ENCODE data around the gene LLPH. TPM values are rescaled to one million over a fixed set of nuclear protein-coding genes. Genes with fewer than 3 reads are reported as not detected.

LLPH gene
- total RNA-seq, 1 experiment from 2014 or later, result 33.4 TPM

DNA sequence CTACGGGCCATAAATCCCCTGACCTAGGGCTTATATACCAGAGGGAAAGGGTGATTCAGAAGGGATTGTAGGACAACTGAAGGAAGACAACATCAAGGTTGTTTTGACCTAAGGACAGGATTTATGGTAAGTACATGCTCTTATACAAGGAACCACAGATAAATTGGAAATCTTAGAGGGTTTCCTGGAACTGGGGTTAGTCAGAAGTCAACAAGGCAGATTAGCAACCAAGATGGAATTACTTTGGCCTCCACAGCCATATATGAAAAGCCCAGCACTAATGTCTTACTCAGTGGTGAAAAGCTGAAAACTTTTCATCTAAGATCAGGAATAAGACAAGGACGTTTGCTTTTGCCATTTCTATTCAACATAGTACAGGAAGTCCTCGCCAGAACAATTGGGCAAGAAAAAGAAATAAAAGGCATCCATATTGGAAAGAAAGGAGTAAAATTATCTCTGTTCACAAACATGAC is 33.8 kb upstream of the LLPH start:
- Histone ChIP-seq H2BK120ac (ENCODE audit: low read depth, low read length, poor library complexity, severe bottlenecking) (no peak overlapping the region), H4K8ac (replicated peaks; ENCODE audit: insufficient read length, low read depth, low read length) (no peak overlapping the region), H2BK20ac (ENCODE audit: low read depth, low read length, poor library complexity, severe bottlenecking) (no peak overlapping the region), H2BK5ac (ENCODE audit: insufficient read length, low read length) (no peak overlapping the region), H3K14ac (ENCODE audit: insufficient read depth, low read length) (no peak overlapping the region), H2BK12ac (ENCODE audit: insufficient read length, low read depth, low read length) (no peak overlapping the region), H3K4me2 (ENCODE audit: insufficient read depth, insufficient read length, low read length) (no peak overlapping the region), H4K5ac (ENCODE audit: insufficient read length, low read depth, low read length) (no peak overlapping the region), H3T11ph (ENCODE audit: low read length) (no peak overlapping the region), H3K18ac (ENCODE audit: insufficient read length, low read depth, low read length) (no peak overlapping the region), H3K23ac (ENCODE audit: insufficient read length, low read depth, low read length) (no peak overlapping the region), H2BK15ac (ENCODE audit: low read depth, low read length) (no peak overlapping the region), H3K79me2 (ENCODE audit: insufficient read depth, low read length) (peaks cover 3% of the 10 kb centered on the region; the same call in 1 of the 2 replicates), H3K9me3 (ENCODE audit: control insufficient read depth, low read depth, low read length) (no peaks in the 10 kb centered on the region), H2AK5ac (ENCODE audit: insufficient read length, low read length) (no peak overlapping the region), H4K20me1 (ENCODE audit: control insufficient read depth, insufficient read depth, insufficient read length) (no peaks in the 10 kb centered on the region), H3K4me1 (ENCODE audit: insufficient read depth, low read length) (peaks cover 3% of the 10 kb centered on the region), H2AFZ (ENCODE audit: low read length) (no peak overlapping the region), H3K56ac (ENCODE audit: insufficient read length, low read depth, low read length) (no peak overlapping the region), H4K91ac (ENCODE audit: insufficient read length, low read depth, low read length) (no peak overlapping the region), H3K23me2 (ENCODE audit: insufficient read length, low read depth, low read length, poor library complexity, severe bottlenecking) (no peaks in the 10 kb centered on the region), H3K4ac (ENCODE audit: low read depth, low read length) (no peak overlapping the region), H3K27me3 (ENCODE audit: insufficient read depth, low read length) (no peaks in the 10 kb centered on the region), H3K27ac (ENCODE audit: insufficient read length, low read depth, low read length) (no peak overlapping the region), H3K9ac (ENCODE audit: extremely low read depth, insufficient read length, low read length) (no peak overlapping the region), H3K79me1 (ENCODE audit: insufficient read depth, low read depth, low read length, poor library complexity, severe bottlenecking) (peaks cover 8% of the 10 kb centered on the region)
- no peak for DNase-seq
- Mint-ChIP-seq H3K27ac (no peak overlapping the region), H3K4me1 (peaks cover 3 to 6% of the 10 kb centered on the region in 2 experiments; a peak in 3 of 4 replicates), H3K27me3 (ENCODE audit: low read depth) (no peaks in the 10 kb centered on the region), H3K9me3 (peaks cover 10 to 15% of the 10 kb centered on the region in 2 experiments; a peak in 3 of 5 replicates), H3K4me3 (no peak overlapping the region), H3K36me3 (ENCODE audit: insufficient read depth in 1 of 3, low read depth in 3 of 3) (peaks cover 13 to 16% (median 15%) of the 10 kb centered on the region in 3 experiments)
- no peak for TF ChIP-seq CTCF (conservative IDR thresholded peaks at IDR 0.05)
- no CpG with 5 or more reads among the region's 3 CpGs for WGBS (ENCODE audit: extremely low coverage, insufficient read length, low lambda C conversion rate)
